WTC11 (cell line): Measurements from ENCODE around the gene TP73. TPM values are rescaled to one million over a fixed set of nuclear protein-coding genes. Genes with fewer than 3 reads are reported as not detected.
A peak's percentile ranks its signal among the peaks of the same experiment; 100 is the strongest.

Experiments
- ATAC-seq: fragments of 200-7000 bp; cut with Tn5 transposase; 2 replicates; pipeline ENCODE4 v1.10.0; 2021; ENCODE audit warnings: mild to moderate bottlenecking, moderate library complexity
- CTCF ChIA-PET: fragments of 300-600 bp; sonication (Branson Sonifier 250); formaldehyde crosslinking; loops from one replicate; lab custom pipeline; 2021; ENCODE audit warnings: antibody characterized with exemption; lab: Charles Lee
- POLR2A ChIA-PET: fragments of 350-600 bp; sonication (Branson Sonifier 250); formaldehyde crosslinking; loops from one replicate; lab custom pipeline; 2021; ENCODE audit warnings: antibody characterized with exemption; lab: Charles Lee
- DNase-seq: peaks from one replicate; pipeline ENCODE4 v3.0.0; 2021; ENCODE audit warnings: low spot score
- H3K27ac Mint-ChIP-seq: 2 replicates; pipeline ENCODE4 v1.8.0; 2021; ENCODE audit warnings: mixed read lengths
- H3K27me3 Mint-ChIP-seq: 2 replicates; pipeline ENCODE4 v1.8.0; 2021; ENCODE audit warnings: low read depth, mild to moderate bottlenecking, moderate library complexity, mixed read lengths
- H3K36me3 Mint-ChIP-seq: 2 replicates; pipeline ENCODE4 v1.8.0; 2021; ENCODE audit warnings: mixed read lengths
- H3K4me1 Mint-ChIP-seq: 2 replicates; pipeline ENCODE4 v1.8.0; 2022; ENCODE audit warnings: mixed read lengths
- H3K4me3 Mint-ChIP-seq: 2 replicates; pipeline ENCODE4 v1.8.0; 2021; ENCODE audit warnings: mild to moderate bottlenecking, moderate library complexity, mixed read lengths
- H3K9me3 Mint-ChIP-seq: 2 replicates; pipeline ENCODE4 v1.8.0; 2021; ENCODE audit warnings: mixed read lengths
- AFF4 ChIP-seq: sonication (generic); formaldehyde crosslinking; IDR thresholded peaks from 2 replicates; pipeline ENCODE4 v1.8.1; 2023; ENCODE audit warnings: mild to moderate bottlenecking, missing genetic modification reagents, borderline replicate concordance
- E2F1 ChIP-seq: sonication (generic); formaldehyde crosslinking; IDR thresholded peaks from 2 replicates; pipeline ENCODE4 v1.8.0; 2022; ENCODE audit warnings: mild to moderate bottlenecking, missing genetic modification reagents
- E2F4 ChIP-seq: sonication (generic); formaldehyde crosslinking; IDR thresholded peaks from 2 replicates; pipeline ENCODE4 v1.8.1; 2022; ENCODE audit warnings: low read depth, mild to moderate bottlenecking, moderate library complexity, missing genetic modification reagents, borderline replicate concordance
- E2F5 ChIP-seq: sonication (generic); formaldehyde crosslinking; IDR thresholded peaks from 2 replicates; pipeline ENCODE4 v1.8.1; 2022; ENCODE audit warnings: mild to moderate bottlenecking, moderate library complexity, missing genetic modification reagents
- EMX1 ChIP-seq: fragments of 250-450 bp; sonication (Bioruptor Pico); IDR thresholded peaks from 2 replicates; pipeline ENCODE4 v1.8.0; 2021; ENCODE audit warnings: mild to moderate bottlenecking
- ERG ChIP-seq: fragments of 250-450 bp; sonication (Bioruptor Pico); IDR thresholded peaks from 2 replicates; pipeline ENCODE4 v1.8.0; 2021; ENCODE audit warnings: mild to moderate bottlenecking
- GTF2I ChIP-seq: fragments of 250-450 bp; sonication (Bioruptor Pico); conservative IDR thresholded peaks from 2 replicates; pipeline ENCODE4 v1.4.0; 2021; ENCODE audit warnings: mild to moderate bottlenecking
- IRF1 ChIP-seq: sonication (generic); formaldehyde crosslinking; IDR thresholded peaks from 2 replicates; pipeline ENCODE4 v1.8.0; 2023; ENCODE audit warnings: missing genetic modification reagents
- IRF2 ChIP-seq: sonication (generic); formaldehyde crosslinking; IDR thresholded peaks from 2 replicates; pipeline ENCODE4 v1.8.0; 2022; ENCODE audit warnings: low read depth, missing genetic modification reagents, borderline replicate concordance
- NFATC4 ChIP-seq: fragments of 250-450 bp; sonication (Bioruptor Pico); IDR thresholded peaks from 2 replicates; pipeline ENCODE4 v1.9.0; 2021; ENCODE audit warnings: mild to moderate bottlenecking
- OVOL2 ChIP-seq: fragments of 250-450 bp; sonication (Bioruptor Pico); IDR thresholded peaks from 2 replicates; pipeline ENCODE4 v1.9.0; 2021; ENCODE audit warnings: mild to moderate bottlenecking, borderline replicate concordance
- SP1 ChIP-seq: sonication (generic); formaldehyde crosslinking; conservative IDR thresholded peaks from 2 replicates; pipeline ENCODE4 v1.8.1; 2022; ENCODE audit warnings: missing genetic modification reagents
- TEAD4 ChIP-seq: sonication (generic); formaldehyde crosslinking; IDR thresholded peaks from 2 replicates; pipeline ENCODE4 v1.8.0; 2022; ENCODE audit warnings: mild to moderate bottlenecking, missing genetic modification reagents
- USF2 ChIP-seq: sonication (generic); formaldehyde crosslinking; IDR thresholded peaks from 2 replicates; pipeline ENCODE4 v1.8.1; 2023; ENCODE audit warnings: mild to moderate bottlenecking, missing genetic modification reagents, moderate library complexity
- ZMAT4 ChIP-seq: fragments of 250-450 bp; sonication (Bioruptor Pico); IDR thresholded peaks from 2 replicates; pipeline ENCODE4 v1.9.0; 2021; ENCODE audit warnings: mild to moderate bottlenecking
- ZNF263 ChIP-seq: sonication (generic); formaldehyde crosslinking; IDR thresholded peaks from 2 replicates; pipeline ENCODE4 v1.8.1; 2022; ENCODE audit warnings: low read depth, mild to moderate bottlenecking, moderate library complexity, missing genetic modification reagents
- ZNF416 ChIP-seq: fragments of 250-450 bp; sonication (Bioruptor Pico); IDR thresholded peaks from 2 replicates; pipeline ENCODE4 v1.9.0; 2021; ENCODE audit warnings: mild to moderate bottlenecking, inconsistent platforms
- total RNA-seq: library from RNA; stranded (reverse); gene quantifications from 3 replicates; pipeline ENCODE4 v1.2.3, GENCODE V29; 2021

The TP73 gene
- total RNA-seq, 1 experiment from 2014 or later: 5.7 TPM

- POLR2A ChIA-PET: no interaction called here
- H3K36me3 Mint-ChIP-seq: peaks cover 29% of the 10 kb centered on the region
- H3K4me3 Mint-ChIP-seq: no peak overlapping the region
- H3K9me3 Mint-ChIP-seq: no peaks in the 10 kb centered on the region
- CTCF ChIA-PET: interaction anchor here (1.0 to 5.0 kb wide), 3 partner anchors 92 to 180 kb away, joined by 4 to 19 read pairs (median 6); no protein-coding TSS in a partner anchor
- no peaks in the 10 kb centered on the region for H3K4me1 Mint-ChIP-seq
- no peak for ATAC-seq
- no peaks in the 10 kb centered on the region for H3K27me3 Mint-ChIP-seq
- TF ChIP-seq E2F1 (CRISPR knock-in tag): no peak
- H3K27ac Mint-ChIP-seq: no peak overlapping the region
- DNase-seq: peak; percentile 4
Observed at GRCh38 chr1:3632716-3633343, 19.5 kb upstream of the TP73 start.

- Mint-ChIP-seq H3K36me3 (peaks cover 33% of the 10 kb centered on the region), H3K9me3 (no peaks in the 10 kb centered on the region), H3K27me3 (no peaks in the 10 kb centered on the region), H3K27ac (no peak overlapping the region), H3K4me3 (no peak overlapping the region), H3K4me1 (no peaks in the 10 kb centered on the region)
- TF ChIP-seq ZMAT4 (CRISPR knock-in tag) (no peak), E2F5 (CRISPR knock-in tag) (no peak), OVOL2 (no peak), NFATC4 (CRISPR knock-in tag) (no peak), ZNF416 (no peak), SP1 (CRISPR knock-in tag) (no peak), IRF2 (no peak), USF2 (CRISPR knock-in tag) (no peak), TEAD4 (CRISPR knock-in tag) (no peak), EMX1 (no peak), AFF4 (no peak), ERG (CRISPR knock-in tag) (no peak), E2F4 (CRISPR knock-in tag) (no peak), GTF2I (CRISPR knock-in tag) (no peak), ZNF263 (no peak), IRF1 (no peak)
- ChIA-PET CTCF (no interaction called here), POLR2A (no interaction called here)
- ATAC-seq: no peak
- peak; percentile 5 for DNase-seq
Observed at GRCh38 chr1:3633344-3634058, 18.8 kb upstream of the TP73 start.
